GM12878 (cell line): ENCODE data around the gene KLHDC10. TPM values are rescaled to one million over a fixed set of nuclear protein-coding genes. Genes with fewer than 3 reads are reported as not detected.

Experiments used
- ATAC-seq: fragments of 200-7000 bp; cut with Tn5 transposase; 3 replicates; pipeline ENCODE4 v1.9.1; 2020; ENCODE audit warnings: mild to moderate bottlenecking, moderate library complexity
- BruUV-seq: library from RNA; stranded (reverse); fragments of 400-500 nt; replicated peaks from 2 replicates; lab custom pipeline; 2021; lab: Mats Ljungman, UMichigan
- CTCF ChIA-PET: fragments of 300-600 bp; sonication (Branson Sonifier 250); formaldehyde crosslinking; extraction: SDS; loops from one replicate; lab custom pipeline; 2021; ENCODE audit warnings: inconsistent platforms; lab: Yijun Ruan, JAX
- POLR2A ChIA-PET: fragments of 350-600 bp; formaldehyde crosslinking; extraction: SDS; loops from one replicate; lab custom pipeline; 2021; ENCODE audit warnings: inconsistent platforms; lab: Charles Lee
- RAD21 ChIA-PET: fragments of 300-600 bp; sonication (Branson Sonifier 250); formaldehyde crosslinking; loops from one replicate; lab custom pipeline; 2023; ENCODE audit warnings: antibody characterized with exemption; ENCODE audit not compliant: unreplicated experiment; lab: Charles Lee
- SMC1A ChIA-PET: fragments of 300-600 bp; sonication (Branson Sonifier 250); formaldehyde crosslinking; loops from one replicate; lab custom pipeline; 2023; ENCODE audit not compliant: unreplicated experiment, uncharacterized antibody; lab: Charles Lee
- DNase-seq: peaks from one replicate; pipeline ENCODE4 v3.0.0-alpha.2; 2011; ENCODE audit warnings: low read depth, low spot score
- FAIRE-seq: peaks from 3 replicates; lab custom pipeline; 2011; peaks lifted over from hg19 to GRCh38; lab: Jason Lieb, UNC
- H2AFZ ChIP-seq: 2 replicates; pipeline ENCODE4 v1.6.0; 2011; ENCODE audit warnings: low read depth, low read length, control low read depth; ENCODE audit not compliant: control insufficient read depth
- H3K27ac ChIP-seq: 2 replicates; pipeline ENCODE4 v1.5.1; 2011; ENCODE audit warnings: control low read depth; ENCODE audit not compliant: control insufficient read depth, insufficient read depth
- H3K27me3 ChIP-seq, 2 experiments: replicated peaks in 1 of 2; 2 replicates each; pipeline versions ENCODE4 v1.6.0 to v1.6.1; 2011; ENCODE audit warnings: low read length in 1 of 2; ENCODE audit not compliant: control insufficient read depth in 2 of 2, insufficient read depth in 2 of 2
- H3K36me3 ChIP-seq, 2 experiments: 2 replicates each; pipeline ENCODE4 v1.5.1; 2011; ENCODE audit warnings: low read length in 1 of 2; ENCODE audit not compliant: control insufficient read depth in 2 of 2, insufficient read depth in 2 of 2
- H3K4me1 ChIP-seq: 2 replicates; pipeline ENCODE4 v1.6.1; 2011; ENCODE audit warnings: mild to moderate bottlenecking, low read length, moderate library complexity, mixed read lengths; ENCODE audit not compliant: control insufficient read depth, insufficient read depth
- H3K4me2 ChIP-seq: 2 replicates; pipeline ENCODE4 v1.6.0; 2011; ENCODE audit warnings: control low read depth; ENCODE audit not compliant: control insufficient read depth, insufficient read depth
- H3K4me3 ChIP-seq: fragments of 200-600 bp; sonication (generic); 2 replicates; pipeline ENCODE4 v1.5.1; 2016
- H3K79me2 ChIP-seq: 2 replicates; pipeline ENCODE4 v1.6.0; 2011; ENCODE audit warnings: low read length; ENCODE audit not compliant: control insufficient read depth, insufficient read depth
- H3K9ac ChIP-seq: 2 replicates; pipeline ENCODE4 v1.8.0; 2011; ENCODE audit warnings: low read length, control low read depth, mixed read lengths; ENCODE audit not compliant: control insufficient read depth, insufficient read depth
- H3K9me3 ChIP-seq: replicated peaks from 3 replicates; pipeline ENCODE4 v1.5.1; 2011; ENCODE audit warnings: mild to moderate bottlenecking, low read length; ENCODE audit not compliant: control insufficient read depth, insufficient read depth
- H4K20me1 ChIP-seq: 2 replicates; pipeline ENCODE4 v1.6.0; 2011; ENCODE audit not compliant: control insufficient read depth, insufficient read depth
- ATF2 ChIP-seq: IDR thresholded peaks from 2 replicates; pipeline ENCODE4 v1.6.1; 2012; ENCODE audit warnings: low read length, inconsistent platforms
- ATF7 ChIP-seq: fragments of 450-650 bp; IDR thresholded peaks from 2 replicates; pipeline ENCODE4 v1.6.1; 2016; ENCODE audit warnings: low read depth, mild to moderate bottlenecking
- CBX3 ChIP-seq: fragments of 200-600 bp; sonication (generic); IDR thresholded peaks from 2 replicates; pipeline ENCODE4 v1.6.1; 2016; ENCODE audit warnings: low read depth, borderline replicate concordance
- CREB1 ChIP-seq: IDR thresholded peaks from 2 replicates; pipeline ENCODE4 v1.6.1; 2012; ENCODE audit warnings: low read depth, mild to moderate bottlenecking, inconsistent platforms
- EED ChIP-seq: sonication (generic); IDR thresholded peaks from 2 replicates; pipeline ENCODE4 v1.6.1; 2016; ENCODE audit warnings: antibody characterized with exemption, low read depth
- ETV6 ChIP-seq, 2 experiments: fragments of 450-650 bp in 1 of 2; IDR thresholded peaks in 1 of 2; conservative IDR thresholded peaks in 1 of 2; 2 replicates each; pipeline ENCODE4 v1.6.1; 2014; ENCODE audit warnings: antibody characterized with exemption in 1 of 2, borderline replicate concordance in 1 of 2, low read depth in 1 of 2, mild to moderate bottlenecking in 1 of 2, moderate library complexity in 1 of 2
- FOS ChIP-seq: IDR thresholded peaks from 3 replicates; pipeline ENCODE4 v1.6.1; 2011; ENCODE audit warnings: borderline replicate concordance; ENCODE audit not compliant: insufficient read length; ENCODE audit errors: extremely low read depth
- HDAC6 ChIP-seq: fragments of 200-600 bp; sonication (generic); IDR thresholded peaks from one replicate; pipeline ENCODE4 v1.8.0; 2017; ENCODE audit warnings: antibody characterized with exemption; ENCODE audit not compliant: unreplicated experiment
- IKZF1 ChIP-seq: fragments of 450-650 bp; conservative IDR thresholded peaks from 2 replicates; pipeline ENCODE4 v1.6.1; 2017; ENCODE audit warnings: antibody characterized with exemption, mild to moderate bottlenecking
- IKZF2 ChIP-seq, 2 experiments: fragments of 450-650 bp; IDR thresholded peaks; 2 replicates each; pipeline ENCODE4 v1.6.1; 2017; ENCODE audit warnings: mild to moderate bottlenecking in 2 of 2, moderate library complexity in 2 of 2
- IRF4 ChIP-seq: IDR thresholded peaks from 2 replicates; pipeline ENCODE4 v1.6.1; 2011; ENCODE audit warnings: low read depth, low read length
- NR2C1 ChIP-seq: fragments of 450-650 bp; IDR thresholded peaks from 2 replicates; pipeline ENCODE4 v1.6.1; 2017; ENCODE audit warnings: antibody characterized with exemption, mild to moderate bottlenecking, moderate library complexity
- SIX5 ChIP-seq: IDR thresholded peaks from 2 replicates; pipeline ENCODE4 v1.6.1; 2011; ENCODE audit warnings: mild to moderate bottlenecking, low read depth, low read length, moderate library complexity; ENCODE audit not compliant: severe bottlenecking
- SMC3 ChIP-seq: IDR thresholded peaks from 2 replicates; pipeline ENCODE4 v1.6.1; 2011; ENCODE audit warnings: low read length, improper control_type of control experiment, borderline replicate concordance
- YY1 ChIP-seq: IDR thresholded peaks from 2 replicates; pipeline ENCODE4 v1.6.1; 2011; ENCODE audit warnings: low read depth, mild to moderate bottlenecking, low read length
- ZBTB4 ChIP-seq: fragments of 450-650 bp; formaldehyde crosslinking; IDR thresholded peaks from 2 replicates; pipeline ENCODE4 v1.4.0; 2022; ENCODE audit warnings: mild to moderate bottlenecking, moderate library complexity
- ZNF24 ChIP-seq: fragments of 450-650 bp; IDR thresholded peaks from 2 replicates; pipeline ENCODE4 v1.6.1; 2017; ENCODE audit warnings: antibody characterized with exemption, mild to moderate bottlenecking
- WGBS: methylation state at CpG from one replicate; pipeline ENCODE4 v1.1.6; 2016; ENCODE audit warnings: low lambda C conversion rate; ENCODE audit not compliant: insufficient replicate concordance, insufficient coverage; ENCODE audit errors: missing lambda C conversion rate; 5-methylcytosine and 5-hydroxymethylcytosine counted together
- in situ Hi-C: fragments of 300-500 bp; cut with MboI; formaldehyde crosslinking; loops from 9 replicates; pipeline ENCODE4 v1.14.3; 2018; ENCODE audit warnings: mixed read lengths
- intact Hi-C: fragments of 100-400 bp; cut with micrococcal nuclease; formaldehyde crosslinking; loops from one replicate; pipeline ENCODE4 v1.14.2; 2022; ENCODE audit not compliant: unreplicated experiment
- polyA plus RNA-seq, 11 experiments: library from polyadenylated mRNA; depleted of rRNA in 4 of 11; unstranded in 6 of 11; stranded (reverse) in 5 of 11; fragments of >200 nt; fragmentation: Nextera tagmentation in 4 of 11; fragmentation: Illumina TruSeq in 1 of 11; extraction: Ambion mirVana in 4 of 11; extraction: Trizol in 1 of 11; gene quantifications; 1 replicate in 1 of 11; 2 replicates in 10 of 11; pipeline versions ENCODE4 v1.2.1 to v1.2.3, GENCODE V29; 2011 to 2016; ENCODE audit warnings: inconsistent platforms in 2 of 11, missing spikeins in 2 of 11, low read depth in 1 of 11
- total RNA-seq, 4 experiments: library from RNA; depleted of rRNA in 3 of 4; stranded (reverse); fragments of >200 nt in 3 of 4; fragmentation: Illumina TruSeq in 1 of 4; extraction: Trizol in 1 of 4; gene quantifications; 2 replicates each; pipeline versions ENCODE4 v1.2.1 to v1.2.3, GENCODE V29; 2013 to 2021

Gene KLHDC10
- total and polyA plus RNA-seq, 10 of the 15 experiments (the other 5 are each of a cell fraction or from before 2014, with no cell fraction given): 2.9 to 20.6 (median 9.4) TPM

- ChIA-PET RAD21 (interaction anchor here (1.0 to 3.2 kb wide), 15 partner anchors 11 to 762 kb away, joined by 3 to 29 read pairs (median 6); partner anchors contain the start of gene TMEM209), POLR2A (interaction anchor here (0.5 to 1.4 kb wide), 6 partner anchors 134 to 1024 kb away, joined by 3 to 8 read pairs (median 4); partner anchors contain the start of gene TMEM209), SMC1A (interaction anchor here (0.6 to 3.8 kb wide), 17 partner anchors 8 to 691 kb away, joined by 3 to 41 read pairs (median 6); partner anchors contain the start of gene TMEM209), CTCF (interaction anchor here (0.6 to 5.5 kb wide), 23 partner anchors 10 to 756 kb away, joined by 3 to 57 read pairs (median 5); partner anchors contain the start of genes SSMEM1 and TMEM209)
- Histone ChIP-seq H3K9ac (peak overlapping the region; percentile 75), H3K27ac (peak overlapping the region; percentile 45; the same call in 1 of the 2 replicates), H3K4me1 (no peaks in the 10 kb centered on the region), H3K4me2 (peak overlapping the region; percentile 90), H3K4me3 (peak overlapping the region; percentile 99), H2AFZ (peak overlapping the region; percentile 63), H3K9me3 (no peaks in the 10 kb centered on the region), H3K79me2 (peaks cover 32% of the 10 kb centered on the region), H3K27me3 (no peaks in the 10 kb centered on the region), H3K36me3 (no peaks in the 10 kb centered on the region), H4K20me1 (no peaks in the 10 kb centered on the region)
- in situ Hi-C loops (loop anchor here (5.0 kb wide), 2 partner anchors 686 to 756 kb away; no protein-coding TSS in a partner anchor), intact Hi-C loops (loop anchor here (5.0 kb wide), 2 partner anchors 96 to 126 kb away; no protein-coding TSS in a partner anchor)
- no peak for DNase-seq
- TSS peak; percentile 58 for BruUV-seq
- ATAC-seq: peak; percentile 8
- FAIRE-seq: no peak
- WGBS: 3% methylated on average over 10 of the region's 10 CpGs
- TF ChIP-seq YY1 (no peak), CREB1 (no peak), ZBTB4 (CRISPR knock-in tag) (no peak), ETV6 (conservative IDR thresholded peaks at IDR 0.05 in 1 of 2, IDR thresholded peaks at IDR 0.05 in 1 of 2; ENCODE audit: borderline replicate concordance in 1 of 2, low read depth in 1 of 2) (no peak), IRF4 (no peak), NR2C1 (no peak), FOS (no peak), SMC3 (no peak), IKZF1 (no peak), ATF7 (no peak), ATF2 (no peak), SIX5 (no peak), ZNF24 (no peak), IKZF2 (IDR thresholded peaks at IDR 0.05) (peak in 1 of 2 experiments; percentile 31; a peak in 1 of 4 replicates), HDAC6 (no peak), EED (0 out of 2 replicates have a peak, but pooled peaks have one; percentile 0), CBX3 (no peak)
These were observed 708 bp downstream of the KLHDC10 start for GRCh38 chr7:130070861-130071622.
